ENCODE data around the gene TBXT.
"Not testable (repeated sequence)": the region's sequence is repeated elsewhere in the genome, so short reads cannot be mapped to it uniquely, and the experiment has no call there.

The TBXT gene, protein sequence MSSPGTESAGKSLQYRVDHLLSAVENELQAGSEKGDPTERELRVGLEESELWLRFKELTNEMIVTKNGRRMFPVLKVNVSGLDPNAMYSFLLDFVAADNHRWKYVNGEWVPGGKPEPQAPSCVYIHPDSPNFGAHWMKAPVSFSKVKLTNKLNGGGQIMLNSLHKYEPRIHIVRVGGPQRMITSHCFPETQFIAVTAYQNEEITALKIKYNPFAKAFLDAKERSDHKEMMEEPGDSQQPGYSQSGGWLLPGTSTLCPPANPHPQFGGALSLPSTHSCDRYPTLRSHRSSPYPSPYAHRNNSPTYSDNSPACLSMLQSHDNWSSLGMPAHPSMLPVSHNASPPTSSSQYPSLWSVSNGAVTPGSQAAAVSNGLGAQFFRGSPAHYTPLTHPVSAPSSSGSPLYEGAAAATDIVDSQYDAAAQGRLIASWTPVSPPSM

DNA sequence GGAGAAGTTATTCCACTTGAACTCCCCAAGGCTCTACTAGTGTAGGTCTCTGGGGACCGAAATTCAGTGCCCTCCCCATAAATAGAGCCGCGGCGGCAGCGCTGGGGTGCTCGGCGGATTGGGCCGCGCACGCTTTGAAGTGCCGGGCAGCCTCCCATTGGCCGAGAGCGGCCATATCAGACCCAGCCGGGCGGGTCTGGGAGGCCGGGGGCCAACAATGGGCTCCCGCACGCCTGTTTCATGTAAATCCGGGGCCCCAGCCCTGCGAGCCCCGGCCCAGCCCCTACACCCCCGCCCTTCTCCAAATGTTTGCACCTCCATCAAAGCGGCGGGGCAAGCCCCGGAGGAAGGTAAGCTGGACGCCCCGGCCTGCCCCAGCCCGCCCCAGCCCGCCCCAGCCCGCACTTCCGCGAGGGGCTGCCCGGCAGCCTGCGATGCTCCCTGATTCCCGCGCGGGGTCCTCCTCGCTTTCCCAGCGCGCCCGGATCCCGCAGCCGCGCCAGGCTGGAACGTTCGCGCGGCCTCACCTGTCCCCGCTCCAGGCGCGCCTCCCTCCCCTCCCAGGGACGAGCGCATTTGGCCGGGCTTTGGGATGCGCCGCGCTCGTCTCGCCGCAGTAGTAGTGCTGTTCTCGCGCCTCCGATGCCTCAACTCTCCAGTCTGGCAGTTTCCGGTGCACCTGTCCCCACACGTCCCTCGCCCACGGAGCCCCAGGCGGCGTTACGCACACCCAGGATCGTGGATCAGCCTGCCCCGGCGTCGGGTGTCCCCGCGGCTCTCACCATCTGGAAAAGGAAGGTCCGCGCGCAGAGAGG, at the start of gene TBXT:
Gene TBXT (minus strand): TSS at position 51 of the 815 bp plus-strand sequence. CDS start 260 bp downstream, outside the sequence.
- DNase-seq, result peak; percentile 44

DNA sequence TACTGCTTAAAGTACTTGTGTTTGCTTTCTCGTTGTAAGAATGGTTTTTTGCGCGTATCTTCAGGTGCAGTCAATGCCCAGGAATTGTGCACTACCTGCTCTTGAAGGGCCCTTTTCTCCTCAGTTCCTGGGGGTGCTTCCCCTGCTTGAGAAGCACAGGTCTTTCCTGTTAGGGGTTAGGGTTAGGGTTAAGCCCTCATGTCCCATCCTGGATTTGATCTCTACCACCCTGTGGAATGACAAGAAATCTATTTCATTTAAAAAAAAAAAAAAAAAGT, 39.6 kb upstream of the TBXT start:
- DNase-seq, result no peak

DNA sequence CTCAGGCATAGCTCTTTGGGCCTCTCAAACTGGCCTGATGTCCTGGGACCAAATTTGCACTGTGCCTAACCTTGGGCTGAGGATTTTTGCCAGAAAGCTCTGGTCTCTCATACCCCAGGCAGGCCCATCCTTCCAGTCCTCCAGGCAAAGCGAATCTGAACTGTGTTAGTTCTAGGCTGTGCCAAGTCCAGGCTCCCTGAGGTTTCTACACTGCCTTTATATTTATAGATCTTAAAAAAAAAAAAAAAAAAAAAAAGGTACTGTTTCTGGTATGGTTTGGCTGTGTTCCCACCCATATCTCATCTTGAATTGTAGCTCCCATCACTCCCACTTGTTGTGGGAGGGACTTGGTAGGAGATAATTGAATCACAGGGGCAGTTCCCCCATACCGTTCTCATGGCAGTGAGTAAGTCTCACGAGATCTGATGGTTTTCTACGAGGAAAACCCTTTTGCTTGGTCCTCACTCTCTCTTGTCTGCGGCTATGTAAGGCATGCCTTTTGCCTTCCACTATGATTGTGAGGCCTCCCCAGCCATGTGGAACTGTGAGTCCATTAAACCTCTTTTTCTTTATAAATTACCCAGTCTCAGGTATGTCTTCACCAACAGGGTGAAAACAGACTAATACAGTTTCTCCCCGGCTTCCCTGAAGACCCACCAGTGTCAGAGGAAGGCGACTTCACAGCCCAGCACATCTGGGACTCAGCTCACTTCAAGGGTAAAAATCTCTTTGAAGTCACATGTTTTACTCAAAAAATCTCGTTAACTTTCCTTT, 39.0 kb upstream of the TBXT start:
- no peak for DNase-seq

DNA sequence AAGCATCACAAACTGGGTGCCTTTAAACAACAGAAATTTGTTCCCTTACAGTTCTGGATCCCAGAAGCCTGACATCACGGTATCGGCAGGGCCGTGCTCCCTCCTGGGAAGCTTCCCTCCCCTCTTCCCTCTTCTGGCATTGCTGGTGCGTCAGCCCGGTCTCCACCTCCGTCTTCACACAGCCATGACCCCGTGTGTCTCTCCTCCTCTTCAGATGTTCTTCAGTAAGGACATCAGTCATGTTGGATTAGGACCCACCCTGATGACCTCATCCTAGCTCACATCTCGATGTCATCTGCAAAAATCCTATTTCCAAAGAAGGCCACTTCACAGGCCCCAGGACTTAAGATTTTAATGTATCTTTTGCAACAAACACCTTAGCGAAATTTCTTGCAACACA, 38.4 kb upstream of the TBXT start:
- DNase-seq, result no peak

DNA sequence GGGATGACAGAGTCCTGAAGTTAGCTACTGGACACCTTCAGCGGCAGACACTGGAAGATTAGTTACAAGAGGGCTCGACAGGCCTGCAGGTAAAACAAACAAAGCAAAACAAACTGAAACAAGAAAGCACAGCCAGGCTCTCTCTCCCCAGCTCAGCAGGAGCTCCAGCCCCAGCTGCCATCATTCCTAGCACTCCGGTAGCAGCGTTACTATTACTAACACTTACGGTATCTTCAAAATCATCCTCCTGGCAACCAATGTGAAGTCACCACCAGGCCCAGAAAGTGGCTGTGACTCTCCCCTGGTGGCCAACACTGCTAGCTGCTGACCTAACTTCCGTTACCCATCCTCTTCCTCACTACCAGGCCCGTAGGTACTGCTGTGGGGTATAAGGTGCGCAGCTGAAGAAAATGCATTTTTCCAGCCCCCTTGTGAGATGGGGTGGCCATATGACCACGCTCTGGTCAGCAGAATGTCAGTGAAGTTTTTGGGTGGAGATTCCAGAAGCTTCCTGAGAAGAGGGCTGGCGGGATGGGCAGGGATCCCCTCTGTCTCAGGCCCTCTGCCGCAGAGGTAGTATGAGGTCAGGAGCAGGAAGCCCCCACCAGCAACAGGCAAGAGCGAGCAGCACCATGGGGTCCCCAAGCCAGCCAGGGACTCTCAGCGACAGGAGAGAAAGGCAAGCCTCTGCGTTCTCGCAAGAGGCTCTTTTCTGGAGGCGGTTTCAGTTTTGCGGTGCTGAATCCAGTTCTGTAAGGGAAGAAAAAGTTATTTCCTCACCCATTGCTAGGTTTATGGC, 37.4 kb upstream of the TBXT start:
- no peak for DNase-seq

DNA sequence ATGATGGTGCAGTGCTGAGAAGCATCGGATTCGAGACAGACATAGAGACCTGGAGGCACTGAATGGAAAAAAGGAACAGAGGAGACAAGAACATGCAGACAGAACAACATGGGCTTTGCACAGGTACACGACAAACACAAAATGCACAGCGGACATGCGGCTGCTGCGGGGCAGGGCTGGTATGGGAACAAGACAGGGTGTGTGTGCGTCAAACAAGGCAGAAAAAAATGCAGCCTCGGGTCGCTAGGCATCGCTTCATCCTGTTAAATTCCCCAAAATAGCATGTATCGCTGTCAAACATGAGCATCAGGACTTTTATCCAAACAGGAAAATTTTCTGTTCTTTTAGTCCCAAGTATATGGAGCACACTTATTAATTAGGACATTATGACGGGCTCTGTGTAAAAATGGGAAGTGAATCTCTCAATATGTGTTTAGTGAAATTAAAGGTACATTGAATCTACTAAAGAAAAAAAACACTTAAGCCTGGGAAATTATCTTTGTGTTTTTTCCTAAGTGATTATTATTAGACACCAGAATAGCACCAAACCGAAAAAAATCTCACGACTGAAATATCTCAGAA, 36.1 kb upstream of the TBXT start:
- no peak for DNase-seq

DNA sequence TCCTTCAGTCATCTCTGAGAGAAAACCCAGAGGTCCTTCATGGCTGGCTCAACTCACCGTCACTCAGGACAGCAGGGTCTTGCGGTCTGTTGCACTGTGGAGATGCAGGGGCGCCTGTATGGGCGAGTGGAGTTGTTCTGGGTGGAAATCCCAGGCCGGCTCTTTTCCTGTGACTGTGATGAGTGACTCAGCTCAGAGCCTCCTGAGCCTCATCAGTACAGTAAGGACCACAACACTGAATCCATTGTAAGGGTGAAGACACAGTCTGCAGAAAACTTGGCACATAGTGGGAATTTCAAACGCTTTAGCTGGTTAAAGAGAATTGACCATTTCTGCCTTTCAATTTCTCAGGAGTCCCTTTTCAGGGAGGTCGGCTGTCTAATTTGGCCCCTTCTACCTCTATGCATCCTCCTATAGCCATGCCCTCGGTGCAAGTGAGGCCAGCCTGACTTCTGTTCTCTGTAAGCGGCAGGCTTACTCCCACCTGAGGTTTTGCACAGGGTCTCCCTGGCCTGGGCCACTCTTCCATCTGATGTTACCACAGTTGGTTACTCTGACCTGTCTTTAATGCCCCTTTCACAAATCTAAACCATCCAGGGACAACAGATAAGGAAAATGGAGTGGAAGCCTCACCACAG, 35.5 kb upstream of the TBXT start:
- no peak for DNase-seq

DNA sequence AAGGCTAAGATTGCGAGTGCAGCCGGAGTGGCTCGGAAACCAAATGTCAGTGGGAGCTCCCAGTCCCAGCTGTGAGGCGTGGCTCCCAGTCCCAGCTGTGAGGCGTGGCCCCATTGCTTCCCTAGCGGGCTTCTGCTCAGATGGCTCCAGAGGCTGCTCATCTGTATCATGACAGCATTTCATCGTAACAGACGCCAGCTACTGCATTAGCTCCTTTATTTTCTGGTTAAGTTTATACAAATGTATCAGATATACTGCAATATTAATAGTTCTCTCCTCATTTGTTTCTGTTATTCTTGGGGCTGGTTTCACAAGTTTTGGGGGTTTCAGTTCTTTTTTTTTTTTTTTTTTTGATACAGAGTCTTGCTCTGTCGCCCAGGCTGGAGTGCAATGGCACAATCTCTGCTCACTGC, 34.7 kb upstream of the TBXT start:
- no peak for DNase-seq

DNA sequence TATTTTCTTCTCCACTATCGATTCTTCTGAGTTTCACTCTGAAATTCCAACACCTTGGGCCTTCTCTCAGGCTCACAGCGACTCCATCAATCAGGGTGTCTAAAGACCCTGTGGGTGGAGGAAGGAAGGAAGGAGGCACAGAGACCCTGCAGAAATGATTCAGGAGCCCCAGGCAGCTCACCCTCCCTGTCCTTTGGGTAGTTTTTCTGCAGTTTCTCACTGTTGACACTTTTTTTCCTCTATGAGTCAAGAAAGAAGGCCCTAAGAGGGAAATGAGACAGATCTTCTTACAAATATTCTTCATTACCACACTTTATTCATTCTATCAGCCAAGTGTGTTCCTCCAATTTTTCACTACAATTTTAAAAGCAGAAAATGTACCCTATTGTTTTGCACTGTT, 34.2 kb upstream of the TBXT start:
- DNase-seq, result no peak

DNA sequence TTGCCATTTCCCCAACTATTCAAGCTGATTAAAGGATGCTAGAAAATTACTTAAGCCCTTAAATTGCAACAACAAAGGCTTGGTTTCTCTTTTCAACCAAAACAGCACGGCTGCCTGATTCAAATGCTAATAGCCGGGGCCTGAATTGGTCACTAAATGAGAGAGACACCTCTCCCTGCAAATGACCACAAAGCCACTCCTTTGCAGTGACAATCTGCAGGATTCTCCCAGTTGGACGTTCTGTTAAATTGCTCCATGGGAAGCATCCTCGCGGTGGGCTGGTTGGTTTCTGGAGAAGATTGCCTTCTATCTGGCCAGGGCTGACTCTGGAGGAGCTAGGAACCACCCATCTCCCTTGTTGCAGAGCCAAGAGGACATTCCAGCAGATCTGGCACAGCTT, 29.7 kb upstream of the TBXT start:
- DNase-seq, result no peak

DNA sequence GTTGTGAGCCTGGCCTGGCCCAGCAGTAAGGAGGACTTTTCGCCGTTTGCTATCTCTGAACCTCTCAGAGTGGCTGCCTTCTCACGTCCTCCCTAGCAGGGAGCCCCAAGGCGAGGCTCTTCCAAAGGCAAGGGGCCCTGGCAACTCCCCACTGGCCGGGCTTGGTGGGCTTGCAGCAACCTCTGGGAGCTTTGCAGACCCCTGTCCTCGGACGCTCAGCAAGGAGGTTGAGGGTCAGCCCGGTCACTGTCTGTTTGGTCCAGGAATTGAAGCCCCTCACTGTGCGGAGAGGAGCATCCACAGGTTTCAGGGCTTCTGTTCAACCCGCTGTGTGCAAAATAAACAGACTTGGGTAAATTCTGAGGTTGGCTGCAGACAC, 28.2 kb upstream of the TBXT start:
- no peak for DNase-seq

DNA sequence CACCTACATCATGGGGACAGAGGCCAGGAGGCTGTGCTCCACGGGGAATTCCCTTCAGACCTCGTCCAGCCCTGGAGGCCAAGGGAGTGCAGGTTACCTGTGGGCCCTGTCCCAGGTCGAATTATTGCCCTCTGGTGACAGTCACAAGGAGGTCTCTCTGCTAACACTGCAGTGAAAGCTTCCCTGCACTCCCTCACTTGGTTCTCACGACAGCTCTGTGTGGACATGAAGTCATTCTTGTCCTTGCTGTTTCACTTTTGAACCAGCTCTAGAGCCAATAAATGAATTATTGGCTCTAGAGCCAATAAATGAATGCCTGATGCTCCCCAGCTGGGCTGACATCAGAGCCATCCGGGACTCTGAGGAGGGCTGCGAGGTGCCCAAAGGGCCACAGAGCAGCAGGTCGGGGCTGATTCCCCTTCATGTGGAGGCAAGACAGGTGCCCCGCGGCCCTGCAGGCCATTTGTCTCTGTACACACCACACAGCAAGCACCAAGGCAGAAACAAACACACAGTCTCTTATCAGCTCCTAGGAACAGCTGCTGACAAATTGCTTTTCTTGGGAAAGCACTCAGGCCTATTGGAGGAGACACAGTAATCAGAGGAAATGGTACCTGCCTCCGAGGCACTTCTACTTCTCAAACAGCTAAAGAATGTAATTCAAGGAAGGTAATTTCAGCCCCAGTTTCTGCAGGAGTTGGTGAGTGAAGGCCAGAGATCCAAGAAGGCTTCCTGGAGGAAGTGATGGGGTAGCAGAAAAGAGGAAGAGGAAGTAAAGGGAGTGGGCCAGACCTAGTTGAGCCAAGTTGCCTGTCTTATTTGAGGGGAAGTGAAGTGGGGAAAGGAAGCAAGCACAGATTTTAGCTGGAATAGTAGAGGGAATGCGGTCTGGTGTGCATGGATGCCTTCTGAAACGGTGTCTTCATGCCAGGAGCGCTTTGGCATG, 27.5 kb upstream of the TBXT start:
- no peak for DNase-seq

DNA sequence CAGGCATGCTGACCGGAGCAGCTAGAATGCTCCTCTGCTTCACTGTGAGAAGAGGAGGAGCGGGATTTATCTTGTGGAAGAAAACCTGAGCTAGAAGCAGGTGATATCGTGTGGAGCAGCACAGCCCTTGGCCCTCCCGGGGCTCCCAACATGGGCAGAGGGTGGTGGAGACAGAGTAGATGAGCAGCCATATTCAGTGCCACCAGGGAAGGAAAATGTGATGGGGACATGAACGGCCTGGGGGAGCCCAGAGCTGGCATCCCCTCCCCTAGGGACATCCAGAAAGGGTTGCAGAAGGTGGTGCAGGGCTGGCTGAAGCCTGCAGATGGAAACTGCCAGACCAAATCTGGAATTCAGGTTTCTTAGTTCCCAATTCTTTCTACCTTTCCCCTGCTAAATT, 24.9 kb upstream of the TBXT start:
- no peak for DNase-seq

DNA sequence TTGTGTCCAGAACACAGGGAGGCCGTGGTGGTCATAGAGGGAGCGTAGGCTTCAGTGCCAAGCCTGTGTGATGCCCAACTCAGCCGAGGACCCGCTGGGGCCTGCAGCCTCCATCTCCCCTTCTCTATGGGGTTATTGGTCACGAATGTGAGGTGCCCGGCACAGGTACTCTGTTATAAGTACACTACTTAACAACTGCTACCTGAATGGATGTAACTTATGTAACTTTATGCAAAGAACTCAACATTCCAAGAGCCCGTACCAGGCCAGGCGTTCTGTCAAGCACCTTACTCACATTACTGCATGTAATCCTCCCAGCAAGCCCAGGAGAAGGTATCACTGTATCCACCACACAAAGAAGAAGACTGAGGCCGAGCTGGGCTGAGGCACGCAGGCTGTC, 24.5 kb upstream of the TBXT start:
- DNase-seq, result no peak

DNA sequence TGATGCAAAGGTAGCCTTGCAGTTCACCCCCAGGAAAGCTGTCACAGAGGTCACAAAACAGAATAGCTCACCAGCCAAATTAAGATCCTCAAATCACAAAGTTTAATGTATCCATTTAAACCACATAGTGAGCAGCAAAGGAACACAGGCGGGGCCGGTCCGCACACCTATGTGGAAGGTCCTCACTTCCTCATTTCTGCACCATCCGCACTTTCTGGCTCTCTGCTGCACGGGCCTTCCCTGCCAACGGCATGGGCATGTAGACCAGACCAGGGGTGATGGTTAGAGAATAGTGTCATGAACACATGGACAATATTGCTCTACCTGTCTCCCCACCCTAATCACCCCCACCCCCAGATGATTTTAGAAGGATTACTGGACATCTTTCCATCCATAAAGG, 12.1 kb upstream of the TBXT start:
- no peak for DNase-seq

DNA sequence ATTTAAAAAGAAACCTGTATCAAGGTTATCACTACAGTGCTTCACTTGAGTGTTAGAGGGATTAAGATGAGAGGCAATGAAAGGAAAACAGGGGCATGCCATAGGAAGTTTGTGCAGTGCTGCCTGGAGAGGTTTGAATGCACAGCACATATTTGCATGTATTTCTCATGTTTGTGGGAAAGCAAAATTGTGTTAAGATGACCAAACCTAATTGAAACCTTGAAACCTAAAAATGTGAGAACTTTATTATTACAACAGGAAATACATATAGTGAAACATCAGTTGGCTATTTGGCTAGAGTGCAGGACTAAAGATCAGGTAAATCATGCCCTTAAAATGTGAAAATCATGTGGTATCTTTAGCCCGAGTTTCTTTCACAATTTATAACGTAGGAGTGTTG, 8.5 kb upstream of the TBXT start:
- DNase-seq, result no peak

DNA sequence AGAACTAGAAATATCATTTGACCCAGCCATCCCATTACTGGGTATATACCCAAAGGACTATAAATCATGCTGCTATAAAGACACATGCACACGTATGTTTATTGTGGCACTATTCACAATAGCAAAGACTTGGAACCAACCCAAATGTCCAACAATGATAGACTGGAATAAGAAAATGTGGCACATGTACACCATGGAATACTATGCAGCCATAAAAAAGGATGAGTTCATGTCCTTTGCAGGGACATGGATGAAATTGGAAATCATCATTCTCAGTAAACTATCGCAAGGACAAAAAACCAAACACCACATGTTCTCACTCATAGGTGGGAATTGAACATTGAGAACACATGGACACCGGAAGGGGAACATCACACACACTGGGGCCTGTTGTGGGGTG, 7.4 kb upstream of the TBXT start:
- not testable (repeated sequence) for DNase-seq

DNA sequence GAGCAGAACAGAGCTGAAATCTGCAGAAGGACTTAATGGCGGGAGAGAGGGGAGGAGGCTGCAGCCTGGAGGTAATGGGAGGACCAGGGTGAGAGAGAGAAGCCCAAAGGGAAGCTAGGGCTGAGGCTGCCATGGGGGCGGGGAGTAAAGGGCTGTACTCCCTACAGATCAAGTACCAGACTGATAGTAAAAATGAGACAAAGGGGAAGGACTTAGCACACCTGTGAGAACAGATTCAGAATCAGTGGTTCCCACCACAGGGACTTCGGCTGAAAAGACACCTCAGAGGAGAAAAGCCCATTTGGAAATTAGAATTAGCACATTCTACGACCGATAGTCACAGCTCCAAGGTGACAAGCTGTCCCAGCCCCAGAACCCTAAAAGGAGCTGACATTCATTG, 6.4 kb upstream of the TBXT start:
- DNase-seq, result no peak

DNA sequence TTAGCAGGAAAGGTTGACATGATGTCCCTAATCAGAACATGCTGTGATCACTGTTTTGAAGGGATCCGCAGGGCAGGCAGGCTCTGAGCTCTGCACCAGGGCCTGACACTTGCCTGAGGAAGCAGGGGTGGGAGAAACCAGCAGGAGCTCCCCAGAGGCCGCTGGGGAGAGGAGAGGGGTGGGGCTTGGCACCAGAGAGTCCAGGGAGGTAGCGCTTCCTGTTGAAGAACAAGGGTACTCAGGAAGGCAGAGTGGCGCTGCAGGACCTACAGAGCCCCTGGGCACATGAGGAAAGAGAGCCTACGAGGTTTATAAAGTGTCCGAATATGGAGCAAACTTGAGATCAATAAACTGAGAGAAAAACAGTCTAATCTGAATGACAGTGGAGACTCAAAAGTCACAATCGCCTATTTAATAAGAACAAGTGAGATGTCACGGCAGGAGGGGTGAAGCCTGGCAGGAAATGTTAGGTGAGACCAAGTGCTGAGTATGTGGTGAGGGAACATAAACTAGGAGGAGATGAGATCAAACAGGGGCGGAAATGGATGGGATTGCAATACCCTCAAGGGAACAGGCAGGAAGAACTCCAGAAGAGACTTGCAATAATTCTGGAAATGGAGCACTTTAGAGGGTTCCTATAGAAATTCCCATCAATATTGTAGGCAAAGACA, 5.8 kb upstream of the TBXT start:
- peak; percentile 60 for DNase-seq

DNA sequence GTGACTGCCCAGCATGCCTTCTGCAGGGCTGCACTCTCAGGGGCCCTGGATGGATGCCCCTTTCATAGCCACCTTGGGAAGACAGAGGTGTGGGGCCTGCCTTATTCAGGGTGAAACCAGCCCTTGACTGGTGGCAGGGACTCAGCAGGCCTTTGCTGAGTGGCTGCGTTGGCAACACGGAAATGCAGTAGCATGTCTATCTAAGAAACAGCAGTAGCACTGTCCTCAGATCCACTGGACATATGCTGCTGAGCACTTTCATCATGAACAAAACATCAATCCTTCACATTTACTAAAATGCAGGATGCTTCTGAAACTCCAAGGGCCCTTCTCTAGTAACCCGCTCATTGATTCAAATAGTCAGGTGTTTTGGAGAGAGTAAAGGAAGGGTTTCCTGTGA, 4.9 kb upstream of the TBXT start:
- DNase-seq, result no peak
